PC-3 (cell line): ENCODE results near the gene FAM163A. TPM values are rescaled to one million over a fixed set of nuclear protein-coding genes. Genes with fewer than 3 reads are reported as not detected.

ENCODE experiments used
- ATAC-seq: fragments of 200-7000 bp; cut with Tn5 transposase; 2 replicates; pipeline ENCODE4 v1.9.1; 2020; ENCODE audit warnings: mild to moderate bottlenecking, moderate library complexity
- BruUV-seq: library from RNA; stranded (reverse); fragments of 400-500 nt; replicated peaks from 2 replicates; lab custom pipeline; 2021; lab: Mats Ljungman, UMichigan
- CTCF ChIA-PET: fragments of 300-600 bp; sonication (Branson Sonifier 250); formaldehyde crosslinking; loops from one replicate; lab custom pipeline; 2022; ENCODE audit warnings: antibody characterized with exemption; lab: Charles Lee
- POLR2A ChIA-PET: fragments of 300-600 bp; sonication (Branson Sonifier 250); formaldehyde crosslinking; loops from one replicate; lab custom pipeline; 2022; ENCODE audit warnings: antibody characterized with exemption; ENCODE audit not compliant: unreplicated experiment; lab: Charles Lee
- DNase-seq: peaks from one replicate; pipeline ENCODE4 v3.0.0-alpha.2; 2015
- H2AFZ ChIP-seq: fragments of 300-600 bp; sonication (generic); 2 replicates; pipeline ENCODE4 v1.6.0; 2016; ENCODE audit warnings: antibody characterized with exemption, low read length
- H3F3A ChIP-seq: fragments of 300-600 bp; sonication (generic); one replicate; pipeline ENCODE4 v1.6.0; 2017; ENCODE audit warnings: antibody characterized with exemption, low read length, control low read depth, mild to moderate bottlenecking; ENCODE audit not compliant: unreplicated experiment
- H3K27ac ChIP-seq: fragments of 300-600 bp; sonication (generic); 2 replicates; pipeline ENCODE4 v1.5.1; 2016; ENCODE audit warnings: mild to moderate bottlenecking, low read length
- H3K27me3 ChIP-seq: fragments of 300-600 bp; sonication (generic); 2 replicates; pipeline ENCODE4 v1.6.1; 2016; ENCODE audit warnings: low read length, mixed read lengths
- H3K36me3 ChIP-seq: fragments of 300-600 bp; sonication (generic); 2 replicates; pipeline ENCODE4 v1.6.1; 2016; ENCODE audit warnings: low read depth, mixed run types, low read length, mixed read lengths
- H3K4me1 ChIP-seq: fragments of 300-600 bp; sonication (generic); 2 replicates; pipeline ENCODE4 v1.5.1; 2016; ENCODE audit warnings: low read length; ENCODE audit not compliant: insufficient read depth
- H3K4me2 ChIP-seq: fragments of 300-600 bp; sonication (generic); 2 replicates; pipeline ENCODE4 v1.6.0; 2016; ENCODE audit warnings: low read length
- H3K4me3 ChIP-seq: fragments of 300-600 bp; sonication (generic); 2 replicates; pipeline ENCODE4 v1.5.1; 2016; ENCODE audit warnings: mild to moderate bottlenecking, low read length, mixed read lengths
- H3K79me2 ChIP-seq: fragments of 300-600 bp; sonication (generic); 2 replicates; pipeline ENCODE4 v1.6.1; 2017; ENCODE audit warnings: low read length, mixed read lengths
- H3K9ac ChIP-seq: fragments of 300-600 bp; sonication (generic); 2 replicates; pipeline ENCODE4 v1.6.0; 2016; ENCODE audit warnings: mild to moderate bottlenecking, low read length
- H3K9me2 ChIP-seq: fragments of 300-600 bp; sonication (generic); replicated peaks from 2 replicates; pipeline ENCODE4 v1.6.1; 2016; ENCODE audit warnings: mixed run types, low read length, mixed read lengths
- H3K9me3 ChIP-seq: fragments of 300-600 bp; sonication (generic); 2 replicates; pipeline ENCODE4 v1.6.1; 2016; ENCODE audit warnings: low read length, mixed read lengths
- H4K20me1 ChIP-seq: fragments of 300-600 bp; sonication (generic); 2 replicates; pipeline ENCODE4 v1.6.1; 2016; ENCODE audit warnings: low read length, mixed read lengths
- CTCF ChIP-seq: fragments of 300-600 bp; sonication (generic); conservative IDR thresholded peaks from 2 replicates; pipeline ENCODE4 v1.5.1; 2017; ENCODE audit warnings: antibody characterized with exemption, low read depth, mild to moderate bottlenecking, low read length
- EZH2 ChIP-seq: fragments of 300-600 bp; sonication (generic); IDR thresholded peaks from one replicate; pipeline ENCODE4 v1.6.1; 2017; ENCODE audit warnings: antibody characterized with exemption, mild to moderate bottlenecking, low read length; ENCODE audit not compliant: unreplicated experiment
- EZH2phosphoT487 ChIP-seq: fragments of 300-600 bp; sonication (generic); IDR thresholded peaks from 2 replicates; pipeline ENCODE4 v1.6.1; 2018; ENCODE audit warnings: mild to moderate bottlenecking, antibody characterized with exemption, low read length, borderline replicate concordance
- intact Hi-C: fragments of 100-400 bp; cut with micrococcal nuclease; formaldehyde crosslinking; loops from 2 replicates; pipeline ENCODE4 v1.9.0; 2023
- total RNA-seq: library from RNA; depleted of rRNA; stranded (reverse); fragments of >200 nt; gene quantifications from 2 replicates; pipeline ENCODE4 v1.2.3, GENCODE V29; 2014

Gene FAM163A
- total RNA-seq, 1 experiment from 2014 or later: not detected

GRCh38 chr1:179760521-179760920 lies 17.4 kb downstream of the FAM163A start:
- H3K27ac ChIP-seq: no peak overlapping the region
- no peaks in the 10 kb centered on the region for H3K9me2 ChIP-seq
- no peaks in the 10 kb centered on the region for H3K9me3 ChIP-seq
- H3K36me3 ChIP-seq: no peaks in the 10 kb centered on the region
- POLR2A ChIA-PET: no interaction called here
- DNase-seq: no peak
- CTCF ChIA-PET: no interaction called here
- no peak overlapping the region for H3K9ac ChIP-seq
- H3K4me1 ChIP-seq: no peaks in the 10 kb centered on the region
- no peaks in the 10 kb centered on the region for H3F3A ChIP-seq
- H3K4me3 ChIP-seq: no peak overlapping the region
- intact Hi-C loops: no loop called here
- H2AFZ ChIP-seq: no peak overlapping the region
- H3K4me2 ChIP-seq: no peak overlapping the region
- H4K20me1 ChIP-seq: no peaks in the 10 kb centered on the region
- TF ChIP-seq CTCF (no peak), EZH2 (no peak), EZH2phosphoT487 (no peak)
- H3K79me2 ChIP-seq: no peaks in the 10 kb centered on the region
- no peak for ATAC-seq
- BruUV-seq: no TSS peak
- H3K27me3 ChIP-seq: peaks cover 3% of the 10 kb centered on the region; the same call in 1 of the 2 replicates

- Histone ChIP-seq H3K4me1 (no peaks in the 10 kb centered on the region), H3K9me2 (no peaks in the 10 kb centered on the region), H3K27me3 (peaks cover 3% of the 10 kb centered on the region; the same call in 1 of the 2 replicates), H3K27ac (no peak overlapping the region), H3F3A (no peaks in the 10 kb centered on the region), H2AFZ (no peak overlapping the region), H4K20me1 (no peaks in the 10 kb centered on the region), H3K79me2 (no peaks in the 10 kb centered on the region), H3K36me3 (no peaks in the 10 kb centered on the region), H3K9ac (no peak overlapping the region), H3K4me2 (no peak overlapping the region), H3K9me3 (no peaks in the 10 kb centered on the region), H3K4me3 (no peak overlapping the region)
- CTCF ChIA-PET: no interaction called here
- TF ChIP-seq EZH2phosphoT487: no peak
- no peak for TF ChIP-seq EZH2
- TF ChIP-seq CTCF: no peak
- ATAC-seq (no peak), DNase-seq (no peak)
- POLR2A ChIA-PET: no interaction called here
- no TSS peak for BruUV-seq
- intact Hi-C loops: no loop called here
These were observed 18.2 kb downstream of the FAM163A start for GRCh38 chr1:179761296-179761695.

GRCh38 chr1:179761846-179762640 lies 19.0 kb downstream of the FAM163A start:
- Histone ChIP-seq H3F3A (no peaks in the 10 kb centered on the region), H3K27ac (no peak overlapping the region), H3K9me2 (no peaks in the 10 kb centered on the region), H3K4me2 (no peak overlapping the region), H3K4me3 (no peak overlapping the region), H3K79me2 (no peaks in the 10 kb centered on the region), H3K9me3 (no peaks in the 10 kb centered on the region), H3K4me1 (no peaks in the 10 kb centered on the region), H3K36me3 (no peaks in the 10 kb centered on the region), H3K9ac (no peak overlapping the region), H2AFZ (no peak overlapping the region), H3K27me3 (peaks cover 3% of the 10 kb centered on the region; the same call in 1 of the 2 replicates), H4K20me1 (no peaks in the 10 kb centered on the region)
- intact Hi-C loops: no loop called here
- no TSS peak for BruUV-seq
- ChIA-PET POLR2A (no interaction called here), CTCF (interaction anchor here (0.6 kb wide), 1 partner anchor 23 kb away, joined by 3 read pairs; no protein-coding TSS in a partner anchor)
- no peak for TF ChIP-seq CTCF
- no peak for TF ChIP-seq EZH2phosphoT487
- TF ChIP-seq EZH2: no peak
- no peak for DNase-seq
- no peak for ATAC-seq
